Embryonic facial prominence (tissue), 1 donor: ENCODE data around the gene FAM219A.
"Not testable (repeated sequence)": the region's sequence is repeated elsewhere in the genome, so short reads cannot be mapped to it uniquely, and the experiment has no call there.

Experiments
- DNase-seq: peaks from one replicate; pipeline ENCODE4 v3.0.0-alpha.2; 2016; ENCODE audit errors: extremely low spot score

FAM219A gene

DNA sequence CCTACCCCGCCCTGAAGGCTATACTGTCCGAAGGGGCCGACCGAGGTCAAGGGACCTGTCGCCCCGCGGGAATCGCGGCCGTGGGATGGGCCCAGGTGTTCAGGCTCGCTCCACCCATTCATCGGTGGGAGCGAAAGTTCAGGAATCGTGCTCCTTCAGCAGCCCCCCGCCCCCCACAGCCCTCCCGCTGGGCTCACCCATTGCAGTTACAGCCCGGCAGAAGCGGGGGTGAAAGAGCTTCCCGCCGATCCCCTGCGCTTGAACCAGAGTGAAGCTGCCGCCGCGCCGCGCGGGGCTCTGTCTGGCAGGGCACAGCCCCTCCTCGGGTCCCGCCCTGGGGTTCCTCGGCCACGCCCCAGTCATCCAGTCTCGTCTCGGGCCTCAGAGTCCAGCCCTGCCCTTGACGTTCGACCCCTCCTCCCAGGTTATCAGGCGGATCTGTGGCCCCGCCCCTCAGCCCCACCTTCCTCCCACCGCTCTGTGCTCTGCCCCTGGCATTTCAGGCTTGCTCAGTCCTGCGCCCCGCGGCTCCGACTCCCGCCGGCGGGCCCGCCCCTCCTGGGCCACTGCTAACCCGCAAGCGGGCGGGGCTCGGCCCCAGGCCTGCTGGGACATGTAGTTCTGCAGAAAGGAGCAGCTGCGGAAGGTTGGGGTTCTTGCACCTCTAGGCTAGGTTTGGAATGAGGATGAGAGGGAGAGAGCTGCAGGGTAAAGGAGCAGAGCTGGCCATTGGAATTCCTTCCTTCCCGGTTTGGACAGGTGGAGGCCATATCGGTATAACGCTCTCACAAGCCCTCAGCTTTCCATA, 81.6 kb downstream of the FAM219A start, which contains the start of gene MYORG:
TSS of gene MYORG (minus strand) at position 303 of the 808 bp plus-strand sequence. CDS start 3,955 bp downstream, outside the sequence.
- peak; percentile 28 for DNase-seq

GRCh38 chr9:34375901-34376595, 82.3 kb downstream of the FAM219A start:
- no peak for DNase-seq

DNA sequence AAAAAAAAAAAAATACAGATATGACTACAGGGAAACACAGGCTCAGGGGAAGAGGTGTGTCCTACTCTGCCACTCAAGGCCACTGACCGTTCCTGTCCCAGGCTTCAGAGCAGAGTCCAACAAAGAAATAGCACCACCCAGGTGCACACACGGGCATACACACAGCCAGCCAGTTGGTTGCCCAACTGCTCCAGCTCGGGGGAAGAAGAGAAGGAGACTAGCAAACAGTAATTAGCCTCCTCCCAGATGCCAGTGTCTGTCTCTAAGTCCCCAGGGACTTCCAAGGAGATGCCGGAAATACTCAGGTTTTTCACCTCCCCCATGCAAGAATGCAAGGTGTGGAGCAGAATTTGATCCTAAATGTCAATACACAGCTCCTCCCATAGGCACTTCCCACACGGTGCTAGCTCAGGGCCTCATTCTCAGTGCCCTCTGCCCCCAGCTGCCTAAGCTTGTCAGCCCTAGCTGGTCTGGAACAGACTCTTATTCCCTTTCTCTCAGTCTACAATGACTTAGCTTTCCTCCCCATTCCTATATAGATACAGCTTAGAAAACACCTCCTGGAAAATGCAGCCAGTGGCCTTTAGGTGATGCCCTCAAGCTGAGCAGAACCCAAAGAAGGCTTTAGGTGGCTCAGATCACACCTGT, 83.3 kb downstream of the FAM219A start:
- DNase-seq, result no peak

- DNase-seq, result no peak
These were observed 84.0 kb downstream of the FAM219A start for GRCh38 chr9:34374339-34374738.

DNA sequence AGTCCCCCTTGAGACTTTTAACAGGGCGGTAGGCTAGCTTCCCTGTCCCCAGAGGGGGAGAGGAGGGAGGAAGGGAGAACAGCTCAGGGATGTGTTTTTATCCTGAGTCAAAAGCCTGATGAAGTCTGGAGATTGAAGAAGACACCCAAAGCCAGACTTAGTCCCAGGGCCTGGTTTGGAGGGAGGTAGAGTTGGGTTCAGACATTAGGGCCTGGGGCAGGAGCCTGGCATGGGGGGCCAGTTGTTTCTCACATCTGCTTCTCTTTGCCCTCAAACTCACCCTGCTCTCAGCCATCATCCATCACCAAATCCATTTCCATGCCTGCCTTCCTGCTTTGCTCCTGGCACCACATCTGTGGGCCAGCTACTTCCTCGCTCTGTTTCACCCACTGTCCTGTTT, 84.6 kb downstream of the FAM219A start:
- DNase-seq, result no peak

- peak; percentile 39 for DNase-seq
These were observed 85.8 kb downstream of the FAM219A start for GRCh38 chr9:34372467-34373011.

GRCh38 chr9:34371886-34372466, 86.4 kb downstream of the FAM219A start:
- no peak for DNase-seq

DNA sequence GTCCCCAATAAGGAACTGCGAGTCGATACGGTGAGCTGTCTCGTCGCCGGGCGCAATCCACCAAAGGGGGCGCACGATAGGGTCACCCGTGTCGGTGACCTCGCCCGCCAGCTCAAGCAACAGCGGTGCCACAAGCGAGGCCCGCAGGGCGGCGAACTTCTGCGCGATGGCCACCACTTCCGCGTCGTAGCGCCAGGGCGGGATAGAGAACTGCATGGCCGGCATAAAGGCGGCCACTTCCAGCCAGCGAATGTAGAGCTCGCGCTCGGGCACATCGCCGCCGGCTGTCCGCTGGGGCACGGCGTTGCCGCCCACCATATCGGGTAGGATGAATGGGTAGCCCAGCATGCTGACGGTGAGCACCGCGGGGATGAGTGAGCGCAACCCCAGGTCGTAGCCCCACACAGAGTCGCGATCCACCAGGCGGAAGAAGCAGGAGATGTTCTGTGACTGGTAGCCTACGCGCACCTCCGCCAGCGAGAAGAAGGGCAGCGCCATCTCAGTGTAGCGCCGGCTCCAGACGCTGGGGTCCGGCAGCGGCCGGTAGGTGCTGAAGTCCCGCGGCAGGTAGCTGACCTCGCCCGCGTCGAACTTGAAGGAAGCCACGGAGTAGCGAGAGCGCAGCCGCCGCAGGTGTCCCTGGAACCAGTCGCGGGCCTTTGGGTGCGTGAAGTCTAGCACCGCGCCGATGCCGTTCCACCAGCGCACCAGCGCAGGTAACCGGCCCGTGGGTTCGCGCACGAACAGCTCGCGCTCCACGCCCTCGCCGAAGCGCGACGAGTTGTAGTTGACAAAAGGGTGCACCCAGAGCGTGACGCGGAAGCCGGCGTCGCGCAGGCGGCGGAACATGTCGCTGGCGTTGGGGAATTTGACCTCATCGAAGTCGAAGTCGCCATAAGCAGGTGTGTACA, 87.1 kb downstream of the FAM219A start:
- DNase-seq, result no peak

DNA sequence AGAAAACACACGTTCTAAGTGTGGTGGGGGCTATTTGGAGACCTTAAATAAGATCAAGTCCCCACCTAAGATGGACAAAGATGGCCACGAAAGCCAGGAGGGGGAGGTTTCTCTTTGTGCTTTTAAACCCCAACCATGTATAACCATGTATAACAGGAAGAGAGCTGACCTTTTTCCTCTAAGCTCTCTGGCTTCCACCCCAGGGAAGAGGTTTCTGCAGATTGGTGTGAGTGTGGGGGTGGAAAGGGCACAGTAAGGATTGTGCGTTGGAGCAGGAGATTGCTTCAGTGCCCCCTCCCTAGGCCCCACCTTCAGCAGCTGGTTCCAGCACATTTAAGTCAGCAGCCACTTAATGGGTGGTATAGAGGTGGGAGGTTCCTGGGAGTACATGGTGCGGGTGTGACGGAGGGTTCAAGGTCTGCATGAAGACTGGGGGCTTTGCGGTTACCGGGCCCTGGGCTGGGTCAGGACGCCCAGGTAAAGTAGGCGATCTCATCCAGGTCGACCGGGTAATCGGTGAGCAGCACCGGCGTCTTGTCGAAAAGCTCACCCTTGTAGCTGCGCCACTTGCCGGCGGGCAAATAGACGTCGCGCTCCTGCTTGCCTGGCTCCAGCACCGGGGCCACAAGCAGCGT, 87.9 kb downstream of the FAM219A start:
- DNase-seq, result no peak

GRCh38 chr9:34369636-34370035, 88.7 kb downstream of the FAM219A start:
- DNase-seq, result no peak

DNA sequence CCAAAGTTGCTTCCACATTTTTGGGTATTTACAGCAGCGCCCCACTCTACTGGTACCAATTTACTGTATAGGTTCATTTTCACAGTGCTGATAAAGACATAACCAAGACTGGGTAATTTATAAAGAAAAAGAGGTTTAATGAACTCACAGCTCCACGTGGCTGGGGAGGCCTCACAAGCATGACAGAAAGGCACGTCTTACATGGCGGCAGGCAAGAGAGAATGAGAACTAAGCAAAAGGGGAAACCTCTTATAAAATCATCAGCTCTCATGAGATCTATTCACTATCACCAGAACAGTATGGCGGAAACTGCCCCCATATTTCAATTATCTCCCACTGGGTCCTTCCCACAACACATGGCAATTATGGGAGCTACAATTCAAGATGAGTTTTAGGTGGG, 89.6 kb downstream of the FAM219A start:
- DNase-seq, result not testable (repeated sequence)

DNA sequence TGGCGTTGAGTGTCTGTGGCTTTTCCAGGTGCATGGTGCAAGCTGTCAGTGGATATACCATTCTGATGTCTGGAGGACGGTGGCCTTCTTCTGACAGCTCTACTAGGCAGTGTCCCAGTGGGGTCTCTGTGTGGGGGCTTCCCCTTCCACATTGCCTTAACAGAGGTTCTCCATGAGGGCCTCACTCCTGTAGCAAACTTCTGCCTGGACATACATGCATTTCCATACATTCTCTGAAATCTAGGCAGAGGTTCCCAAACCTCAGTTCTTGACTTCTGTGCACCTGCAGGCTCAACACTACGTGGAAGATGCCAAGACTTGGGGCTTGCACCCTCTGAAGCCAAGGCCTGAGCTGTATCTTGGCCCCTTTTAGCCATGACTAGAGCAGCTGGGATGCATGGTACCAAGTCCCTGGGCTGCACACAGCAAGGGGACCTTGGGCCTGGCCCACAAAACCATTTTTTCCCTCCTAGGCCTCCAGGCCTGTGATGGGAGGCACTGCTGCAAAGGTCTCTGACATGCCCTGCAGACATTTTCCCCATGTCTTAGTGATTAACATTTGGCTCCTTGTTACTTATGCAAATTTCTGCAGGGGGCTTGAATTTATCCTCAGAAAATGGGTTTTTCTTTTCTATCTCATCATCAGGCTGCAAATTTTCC, 90.5 kb downstream of the FAM219A start:
- not testable (repeated sequence) for DNase-seq

GRCh38 chr9:34366365-34366764, 92.0 kb downstream of the FAM219A start:
- no peak for DNase-seq

DNA sequence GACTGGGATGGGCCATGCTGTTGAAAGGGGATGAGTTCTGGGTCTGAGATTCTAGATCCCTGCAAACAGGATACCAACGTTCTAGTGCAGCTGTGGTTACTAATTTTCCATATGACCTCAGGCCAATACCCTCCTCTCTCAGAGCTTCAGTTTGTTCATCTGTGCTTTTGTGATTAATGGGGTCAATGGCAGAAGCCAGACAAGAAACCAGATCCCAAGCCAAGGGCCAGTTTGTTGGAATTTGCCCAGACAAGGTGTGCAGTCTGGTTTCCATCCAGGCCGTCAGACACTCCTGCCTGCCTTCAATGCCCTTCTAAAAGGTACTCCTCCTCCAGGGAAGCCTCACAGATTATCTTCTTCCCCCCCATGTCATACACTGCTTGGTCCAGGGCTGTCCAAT, 93.1 kb downstream of the FAM219A start:
- no peak for DNase-seq

DNA sequence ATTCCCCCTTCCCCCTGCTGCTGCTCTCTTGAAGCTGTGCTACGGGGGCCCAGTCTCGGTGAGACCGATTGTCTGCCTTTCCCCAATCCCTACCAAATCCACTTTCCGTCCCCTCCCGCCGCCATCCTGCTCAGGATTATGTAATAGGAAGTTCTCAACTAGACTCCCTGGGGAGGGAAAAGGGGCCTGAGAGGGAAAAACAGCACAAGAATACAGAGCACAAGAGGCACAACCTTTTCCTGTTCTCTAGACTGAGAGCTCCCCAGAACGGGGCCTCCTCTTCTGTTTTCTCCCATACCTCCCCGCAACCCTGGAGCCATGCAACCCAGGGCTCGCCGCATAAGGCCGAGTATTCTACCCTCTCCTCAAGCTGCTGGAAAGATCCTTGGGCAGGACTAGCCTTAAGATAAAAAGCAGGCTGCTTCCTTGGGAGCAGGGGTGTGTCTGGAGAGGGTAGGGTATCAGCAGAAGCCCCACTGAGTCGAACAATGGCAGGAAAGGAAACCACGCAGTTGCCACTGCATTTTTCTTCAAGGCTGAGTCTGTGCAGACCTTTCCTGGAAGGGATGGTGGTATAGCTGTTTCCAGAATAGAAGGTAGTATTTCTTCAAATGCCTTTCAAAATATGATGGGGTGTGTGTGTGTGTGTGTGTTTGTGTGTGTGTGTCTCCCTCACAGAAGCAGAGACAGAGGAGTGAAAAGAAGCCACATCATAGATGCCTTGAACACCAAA, 94.6 kb downstream of the FAM219A start:
- peak; percentile 44 for DNase-seq

DNA sequence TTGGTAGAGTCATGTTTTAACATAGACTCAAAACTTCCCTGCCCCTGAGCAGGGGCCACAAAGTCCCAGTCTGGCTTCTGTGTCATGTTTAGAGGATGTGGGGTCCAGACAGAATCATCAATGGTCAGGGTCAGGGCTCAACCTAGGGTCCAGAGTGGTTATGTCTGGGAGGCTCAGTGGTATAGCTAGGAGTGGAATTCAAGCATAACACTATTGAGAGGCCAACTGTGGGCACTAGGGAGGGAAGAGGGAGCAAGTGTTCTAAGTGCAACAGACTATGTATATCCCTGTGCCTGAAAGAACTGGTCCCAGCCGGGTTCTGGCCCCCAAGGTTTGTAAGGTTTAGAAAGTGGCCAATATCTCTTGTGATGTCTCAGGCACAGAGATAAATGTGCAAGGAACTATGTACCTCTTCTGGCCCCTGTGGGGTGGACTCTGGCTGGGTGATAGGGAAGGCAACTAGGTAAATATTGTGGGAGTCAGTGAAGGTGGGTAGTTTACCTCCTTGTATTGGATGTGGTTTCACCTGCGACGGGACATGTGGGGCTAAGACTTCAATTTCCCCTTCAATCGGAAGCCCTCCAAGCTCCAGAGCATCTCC, 95.7 kb downstream of the FAM219A start:
- DNase-seq, result no peak

GRCh38 chr9:34352957-34353356, 105.4 kb downstream of the FAM219A start:
- DNase-seq, result not testable (repeated sequence)

DNA sequence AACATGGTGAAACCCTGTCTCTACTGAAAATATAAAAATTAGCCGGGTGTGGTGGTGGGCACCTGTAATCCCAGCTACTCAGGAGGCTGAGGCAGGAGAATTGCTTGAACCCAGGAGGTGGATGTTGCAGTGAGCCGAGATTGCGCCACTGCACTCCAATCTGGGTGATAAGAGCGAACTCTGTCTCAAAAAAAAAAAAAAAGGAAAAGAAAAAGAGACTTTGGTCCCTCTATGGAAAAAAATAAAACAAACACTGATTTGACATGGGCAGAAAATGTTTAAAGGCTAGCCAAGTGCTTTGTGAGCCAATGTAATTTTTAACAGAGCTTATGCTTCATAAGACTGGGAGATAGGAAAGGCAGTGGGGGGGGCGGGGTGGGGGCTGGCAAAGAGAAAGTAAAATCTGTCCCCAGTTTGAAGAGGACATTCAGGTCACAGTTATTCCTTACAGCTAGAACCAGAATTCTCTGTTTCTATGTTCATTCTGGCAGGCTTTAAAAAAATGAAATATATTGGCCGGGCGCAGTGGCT, 106.2 kb downstream of the FAM219A start:
- DNase-seq, result not testable (repeated sequence)
